ENCODE results near the gene COL8A2.

The COL8A2 gene

DNA sequence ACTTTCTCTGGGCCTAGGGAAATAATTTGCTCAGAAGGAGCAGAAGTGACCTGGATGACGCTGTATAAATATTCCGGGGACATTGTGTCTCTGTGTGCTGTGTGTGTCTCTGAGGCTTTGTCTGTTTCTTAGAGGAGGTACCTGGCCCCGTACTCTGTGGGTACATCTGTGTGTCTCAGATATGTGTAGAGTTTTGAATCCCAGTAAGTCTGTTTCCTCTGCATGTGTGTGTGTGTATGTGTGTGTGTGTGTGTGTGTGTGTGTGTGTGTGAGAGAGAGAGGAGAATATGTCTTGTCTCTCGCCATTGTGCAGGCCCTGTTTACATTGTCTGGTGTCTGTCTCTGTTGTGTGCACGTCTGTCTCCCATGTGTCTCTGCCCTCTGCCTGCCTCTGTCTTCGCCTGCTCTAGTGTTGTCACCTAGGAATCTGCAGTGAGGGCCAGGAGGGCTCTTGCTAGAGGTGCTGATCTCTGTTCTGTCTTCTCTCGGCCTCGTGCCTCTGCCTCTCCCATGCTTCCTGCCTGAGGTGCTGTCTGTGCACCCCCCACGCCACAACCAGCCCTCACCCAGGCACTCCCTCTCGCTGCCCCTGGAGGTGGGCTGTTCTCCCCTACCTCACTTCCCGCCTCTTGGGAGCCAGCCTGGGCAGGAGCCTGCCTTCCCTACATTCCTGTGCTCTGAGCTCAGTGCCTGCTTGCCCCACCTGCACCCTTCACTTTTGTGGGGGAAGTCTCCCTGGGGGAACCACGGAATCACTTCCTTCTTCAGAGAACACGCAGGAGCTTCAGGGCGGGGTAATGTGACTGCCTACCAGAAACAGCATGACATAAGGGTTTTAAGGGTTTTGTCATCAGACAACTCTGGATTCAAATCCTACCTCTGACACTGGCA lies 36.9 kb upstream of the COL8A2 start:
- H3K4me2 ChIP-seq (ENCODE audit: low read length) = peak overlapping the region; percentile 74
- TF ChIP-seq EZH2 (IDR thresholded peaks at IDR 0.05; ENCODE audit: borderline replicate concordance, low read length) = no peak
- TF ChIP-seq, protein P1, sequence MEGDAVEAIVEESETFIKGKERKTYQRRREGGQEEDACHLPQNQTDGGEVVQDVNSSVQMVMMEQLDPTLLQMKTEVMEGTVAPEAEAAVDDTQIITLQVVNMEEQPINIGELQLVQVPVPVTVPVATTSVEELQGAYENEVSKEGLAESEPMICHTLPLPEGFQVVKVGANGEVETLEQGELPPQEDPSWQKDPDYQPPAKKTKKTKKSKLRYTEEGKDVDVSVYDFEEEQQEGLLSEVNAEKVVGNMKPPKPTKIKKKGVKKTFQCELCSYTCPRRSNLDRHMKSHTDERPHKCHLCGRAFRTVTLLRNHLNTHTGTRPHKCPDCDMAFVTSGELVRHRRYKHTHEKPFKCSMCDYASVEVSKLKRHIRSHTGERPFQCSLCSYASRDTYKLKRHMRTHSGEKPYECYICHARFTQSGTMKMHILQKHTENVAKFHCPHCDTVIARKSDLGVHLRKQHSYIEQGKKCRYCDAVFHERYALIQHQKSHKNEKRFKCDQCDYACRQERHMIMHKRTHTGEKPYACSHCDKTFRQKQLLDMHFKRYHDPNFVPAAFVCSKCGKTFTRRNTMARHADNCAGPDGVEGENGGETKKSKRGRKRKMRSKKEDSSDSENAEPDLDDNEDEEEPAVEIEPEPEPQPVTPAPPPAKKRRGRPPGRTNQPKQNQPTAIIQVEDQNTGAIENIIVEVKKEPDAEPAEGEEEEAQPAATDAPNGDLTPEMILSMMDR (IDR thresholded peaks at IDR 0.05; ENCODE audit: low read length) = no peak
- H3K9me3 ChIP-seq (ENCODE audit: low read length) = no peaks in the 10 kb centered on the region
- no peaks in the 10 kb centered on the region for H3K9me2 ChIP-seq (ENCODE audit: low read depth, low read length)
- H3F3A ChIP-seq (ENCODE audit: insufficient read depth, low read length) = no peaks in the 10 kb centered on the region
- H2AFZ ChIP-seq (ENCODE audit: low read length) = no peak overlapping the region
- peak overlapping the region; percentile 85 for H3K27ac ChIP-seq (ENCODE audit: low read depth, low read length, poor library complexity, severe bottlenecking)
- H3K79me2 ChIP-seq (ENCODE audit: insufficient read depth, low read length) = peaks cover 50% of the 10 kb centered on the region
- H4K20me1 ChIP-seq (ENCODE audit: insufficient read depth, low read length) = no peaks in the 10 kb centered on the region
- no peaks in the 10 kb centered on the region for H3K36me3 ChIP-seq (ENCODE audit: insufficient read depth, low read length)
- H3K9ac ChIP-seq (ENCODE audit: low read length) = peak overlapping the region; percentile 50; the same call in 1 of the 2 replicates
- H3K4me3 ChIP-seq (ENCODE audit: low read depth, low read length, poor library complexity, severe bottlenecking) = peak overlapping the region; percentile 40
- H3K4me1 ChIP-seq (ENCODE audit: insufficient read depth, low read length, severe bottlenecking) = peaks cover 92% of the 10 kb centered on the region
- H3K27me3 ChIP-seq (ENCODE audit: insufficient read depth, low read length) = no peaks in the 10 kb centered on the region

DNA sequence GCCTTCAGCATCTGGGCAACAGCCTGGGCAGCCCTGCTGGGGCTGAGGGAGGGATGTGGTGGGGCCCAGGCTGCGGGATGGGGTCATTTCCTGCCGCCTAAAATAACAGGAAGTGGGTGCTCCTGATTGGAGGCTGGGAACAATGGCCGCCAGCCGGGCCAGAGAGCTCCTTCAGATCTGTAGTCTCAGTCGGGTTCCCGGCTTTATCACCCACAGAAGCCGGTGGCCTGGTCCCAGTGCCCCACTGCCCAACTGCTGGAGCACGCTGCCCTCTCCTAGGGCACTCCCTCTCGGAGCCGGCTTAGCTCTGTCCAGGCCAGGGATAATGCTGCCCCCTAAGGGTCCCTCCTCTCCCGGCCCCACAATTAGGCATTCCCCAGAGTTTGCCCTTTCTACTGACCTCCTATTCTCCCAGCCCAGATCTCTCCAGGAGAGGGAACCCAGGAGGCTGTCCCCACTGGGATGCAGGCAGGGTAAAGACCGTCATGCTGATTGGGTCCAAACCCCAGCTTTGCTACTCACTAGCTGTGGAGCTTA lies 36.0 kb upstream of the COL8A2 start:
- Histone ChIP-seq H3K4me2 (ENCODE audit: low read length) (peak overlapping the region; percentile 74), H3K27me3 (ENCODE audit: insufficient read depth, low read length) (no peaks in the 10 kb centered on the region), H3K79me2 (ENCODE audit: insufficient read depth, low read length) (peaks cover 50% of the 10 kb centered on the region), H3K27ac (ENCODE audit: low read depth, low read length, poor library complexity, severe bottlenecking) (peak overlapping the region; percentile 85), H3K4me3 (ENCODE audit: low read depth, low read length, poor library complexity, severe bottlenecking) (peak overlapping the region; percentile 40), H3F3A (ENCODE audit: insufficient read depth, low read length) (no peaks in the 10 kb centered on the region), H3K36me3 (ENCODE audit: insufficient read depth, low read length) (no peaks in the 10 kb centered on the region), H2AFZ (ENCODE audit: low read length) (no peak overlapping the region), H3K4me1 (ENCODE audit: insufficient read depth, low read length, severe bottlenecking) (peaks cover 84% of the 10 kb centered on the region), H3K9me2 (ENCODE audit: low read depth, low read length) (no peaks in the 10 kb centered on the region), H4K20me1 (ENCODE audit: insufficient read depth, low read length) (no peaks in the 10 kb centered on the region), H3K9me3 (ENCODE audit: low read length) (no peaks in the 10 kb centered on the region), H3K9ac (ENCODE audit: low read length) (peak overlapping the region; percentile 50)
- TF ChIP-seq, protein P1 (IDR thresholded peaks at IDR 0.05; ENCODE audit: low read length) = peak; percentile 41; the same call in 1 of the 2 replicates
- TF ChIP-seq EZH2 (IDR thresholded peaks at IDR 0.05; ENCODE audit: borderline replicate concordance, low read length) = no peak

DNA sequence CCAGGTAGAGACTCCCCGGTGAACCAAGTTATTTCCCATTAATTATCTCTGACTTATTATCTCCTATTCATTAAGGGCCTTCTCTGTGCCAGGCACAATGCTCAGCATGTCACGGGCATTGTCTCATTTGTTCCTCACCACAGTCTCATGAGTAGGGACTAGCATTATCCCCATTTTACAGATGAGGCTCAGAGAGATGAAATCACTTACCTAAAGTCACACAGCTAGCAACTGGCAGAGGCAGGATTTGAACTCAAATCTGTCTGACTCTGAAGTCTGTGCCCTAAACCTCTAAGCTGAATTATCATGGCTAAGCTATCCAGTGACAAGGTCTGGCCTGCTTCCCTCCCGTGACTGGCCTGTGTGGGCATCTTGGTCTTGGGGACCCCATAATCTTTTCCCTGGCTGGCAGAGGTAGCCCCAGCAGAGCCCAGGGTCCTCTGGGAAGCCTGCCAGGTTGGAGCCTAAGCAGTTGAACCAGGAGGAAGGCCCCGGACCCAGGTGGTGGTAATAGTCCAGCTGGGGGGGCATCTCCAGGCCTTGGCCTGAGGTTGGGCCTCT lies 35.4 kb upstream of the COL8A2 start:
- TF ChIP-seq, protein P1 (IDR thresholded peaks at IDR 0.05; ENCODE audit: low read length) = no peak
- no peak for TF ChIP-seq EZH2 (IDR thresholded peaks at IDR 0.05; ENCODE audit: borderline replicate concordance, low read length)
- Histone ChIP-seq H3K27me3 (ENCODE audit: insufficient read depth, low read length) (no peaks in the 10 kb centered on the region), H4K20me1 (ENCODE audit: insufficient read depth, low read length) (no peaks in the 10 kb centered on the region), H3K36me3 (ENCODE audit: insufficient read depth, low read length) (no peaks in the 10 kb centered on the region), H2AFZ (ENCODE audit: low read length) (no peak overlapping the region), H3K27ac (ENCODE audit: low read depth, low read length, poor library complexity, severe bottlenecking) (peak overlapping the region; percentile 85), H3K79me2 (ENCODE audit: insufficient read depth, low read length) (peaks cover 50% of the 10 kb centered on the region), H3K4me1 (ENCODE audit: insufficient read depth, low read length, severe bottlenecking) (peaks cover 79% of the 10 kb centered on the region), H3K9me3 (ENCODE audit: low read length) (no peaks in the 10 kb centered on the region), H3K4me3 (ENCODE audit: low read depth, low read length, poor library complexity, severe bottlenecking) (peak overlapping the region; percentile 40), H3K9ac (ENCODE audit: low read length) (peak overlapping the region; percentile 50), H3F3A (ENCODE audit: insufficient read depth, low read length) (no peaks in the 10 kb centered on the region), H3K4me2 (ENCODE audit: low read length) (peak overlapping the region; percentile 74), H3K9me2 (ENCODE audit: low read depth, low read length) (no peaks in the 10 kb centered on the region)

All from OCI-LY1 (cell line).